PC-9 (cell line): ENCODE results near the gene PKD1L1. TPM values are rescaled to one million over a fixed set of nuclear protein-coding genes. Genes with fewer than 3 reads are reported as not detected.
"Not testable (repeated sequence)": the region's sequence is repeated elsewhere in the genome, so short reads cannot be mapped to it uniquely, and the experiment has no call there.

Experiments used
- BruUV-seq: library from RNA; stranded (reverse); fragments of 400-500 nt; replicated peaks from 2 replicates; lab custom pipeline; 2021; lab: Mats Ljungman, UMichigan
- CTCF ChIA-PET: fragments of 300-600 bp; sonication (Branson Sonifier 250); formaldehyde crosslinking; loops from one replicate; lab custom pipeline; 2022; ENCODE audit warnings: antibody characterized with exemption; lab: Charles Lee
- POLR2A ChIA-PET: fragments of 300-600 bp; sonication (Branson Sonifier 250); formaldehyde crosslinking; loops from one replicate; lab custom pipeline; 2022; ENCODE audit warnings: antibody characterized with exemption; ENCODE audit not compliant: unreplicated experiment; lab: Charles Lee
- DNase-seq, 2 experiments: peaks; one replicate each; pipeline versions ENCODE4 v3.0.0 to v3.0.0-alpha.2; 2015 to 2022; ENCODE audit warnings: mixed read lengths in 1 of 2
- H2AFZ ChIP-seq: fragments of 200-600 bp; sonication (generic); 2 replicates; pipeline ENCODE4 v1.8.1; 2017; ENCODE audit warnings: antibody characterized with exemption
- H3F3A ChIP-seq: fragments of 200-600 bp; sonication (generic); 2 replicates; pipeline ENCODE4 v1.8.1; 2017; ENCODE audit warnings: antibody characterized with exemption, mild to moderate bottlenecking, low read depth; ENCODE audit not compliant: insufficient read depth
- H3K27ac ChIP-seq: fragments of 200-600 bp; sonication (generic); 2 replicates; pipeline ENCODE4 v1.6.1; 2016; ENCODE audit warnings: mixed run types
- H3K27me3 ChIP-seq: fragments of 200-600 bp; sonication (generic); 2 replicates; pipeline ENCODE4 v1.6.1; 2016; ENCODE audit warnings: low read depth, mixed run types; ENCODE audit not compliant: insufficient read depth
- H3K36me3 ChIP-seq: fragments of 200-600 bp; sonication (generic); 2 replicates; pipeline ENCODE4 v1.6.1; 2016; ENCODE audit warnings: low read depth, mixed run types
- H3K4me1 ChIP-seq: fragments of 200-600 bp; sonication (generic); replicated peaks from 2 replicates; pipeline ENCODE4 v1.6.1; 2016; ENCODE audit warnings: mixed run types; ENCODE audit not compliant: insufficient read depth
- H3K4me2 ChIP-seq: fragments of 200-600 bp; sonication (generic); 2 replicates; pipeline ENCODE4 v1.6.1; 2017; ENCODE audit warnings: mixed run types
- H3K4me3 ChIP-seq: fragments of 200-600 bp; sonication (generic); 2 replicates; pipeline ENCODE4 v1.6.1; 2016; ENCODE audit warnings: mixed run types
- H3K79me2 ChIP-seq: fragments of 200-600 bp; sonication (generic); 2 replicates; pipeline ENCODE4 v1.6.1; 2017; ENCODE audit warnings: low read depth, mixed run types
- H3K9me2 ChIP-seq: fragments of 200-600 bp; sonication (generic); 2 replicates; pipeline ENCODE4 v1.8.1; 2017; ENCODE audit warnings: mild to moderate bottlenecking; ENCODE audit not compliant: insufficient read depth
- H3K9me3 ChIP-seq: fragments of 200-600 bp; sonication (generic); 2 replicates; pipeline ENCODE4 v1.8.1; 2016; ENCODE audit warnings: low read depth; ENCODE audit not compliant: insufficient read depth
- H4K20me1 ChIP-seq: fragments of 200-600 bp; sonication (generic); 2 replicates; pipeline ENCODE4 v1.8.1; 2017; ENCODE audit not compliant: insufficient read depth
- CTCF ChIP-seq: fragments of 200-600 bp; sonication (generic); conservative IDR thresholded peaks from 2 replicates; pipeline ENCODE4 v1.6.1; 2017; ENCODE audit warnings: mixed run types, antibody characterized with exemption, mild to moderate bottlenecking, moderate library complexity
- EZH2 ChIP-seq: fragments of 200-600 bp; sonication (generic); IDR thresholded peaks from 2 replicates; pipeline ENCODE4 v1.8.0; 2017; ENCODE audit warnings: antibody characterized with exemption, low read depth
- intact Hi-C: fragments of 100-400 bp; cut with micrococcal nuclease; formaldehyde crosslinking; loops from one replicate; pipeline ENCODE4 v1.10.0; 2022; ENCODE audit not compliant: unreplicated experiment
- total RNA-seq: library from RNA; stranded (reverse); gene quantifications from 2 replicates; pipeline ENCODE4 v1.2.3, GENCODE V29; 2021

PKD1L1 gene
- total RNA-seq, 1 experiment from 2014 or later, result 0.07 TPM

- ChIA-PET CTCF (interaction anchor here (0.6 to 2.1 kb wide), 10 partner anchors 8 to 163 kb away, joined by 3 to 17 read pairs (median 5); no protein-coding TSS in a partner anchor), POLR2A (interaction anchor here (0.5 kb wide), 1 partner anchor 357 kb away, joined by 24 read pairs; no protein-coding TSS in a partner anchor)
- no TSS peak for BruUV-seq
- Histone ChIP-seq H3K4me3 (peak overlapping the region; percentile 61), H3K4me2 (peak overlapping the region; percentile 77), H3K36me3 (no peaks in the 10 kb centered on the region), H3K79me2 (no peaks in the 10 kb centered on the region), H3K27me3 (no peaks in the 10 kb centered on the region), H3K9me2 (no peaks in the 10 kb centered on the region), H3K4me1 (peaks cover 9% of the 10 kb centered on the region), H3K27ac (peak overlapping the region; percentile 43), H3K9me3 (no peaks in the 10 kb centered on the region), H2AFZ (peak overlapping the region; percentile 78), H4K20me1 (no peaks in the 10 kb centered on the region), H3F3A (peaks cover 12% of the 10 kb centered on the region)
- TF ChIP-seq EZH2 (no peak), CTCF (peak; percentile 81)
- intact Hi-C loops, result loop anchor here (1.0 kb wide), 3 partner anchors 98 to 162 kb away; no protein-coding TSS in a partner anchor
- DNase-seq, result peak; percentile 66 to 87
Measured at GRCh38 chr7:47991741-47992311, 43.6 kb upstream of the PKD1L1 start.

GRCh38 chr7:47991270-47991669, 43.0 kb upstream of the PKD1L1 start:
- intact Hi-C loops, result loop anchor here (1.0 kb wide), 3 partner anchors 99 to 163 kb away; no protein-coding TSS in a partner anchor
- Histone ChIP-seq H3K79me2 (no peaks in the 10 kb centered on the region), H3K9me2 (no peaks in the 10 kb centered on the region), H2AFZ (peak overlapping the region; percentile 78), H3K4me3 (peak overlapping the region; percentile 61; the same call in 1 of the 2 replicates), H3K27ac (no peak overlapping the region), H4K20me1 (no peaks in the 10 kb centered on the region), H3F3A (peaks cover 12% of the 10 kb centered on the region), H3K9me3 (no peaks in the 10 kb centered on the region), H3K27me3 (no peaks in the 10 kb centered on the region), H3K4me1 (peaks cover 9% of the 10 kb centered on the region), H3K4me2 (peak overlapping the region; percentile 77), H3K36me3 (no peaks in the 10 kb centered on the region)
- no peak for DNase-seq
- POLR2A ChIA-PET, result interaction anchor here (0.5 kb wide), 1 partner anchor 356 kb away, joined by 24 read pairs; no protein-coding TSS in a partner anchor
- BruUV-seq, result no TSS peak
- no peak for TF ChIP-seq EZH2
- no peak for TF ChIP-seq CTCF
- CTCF ChIA-PET, result interaction anchor here (0.6 to 2.1 kb wide), 10 partner anchors 9 to 163 kb away, joined by 3 to 17 read pairs (median 6); no protein-coding TSS in a partner anchor

DNA sequence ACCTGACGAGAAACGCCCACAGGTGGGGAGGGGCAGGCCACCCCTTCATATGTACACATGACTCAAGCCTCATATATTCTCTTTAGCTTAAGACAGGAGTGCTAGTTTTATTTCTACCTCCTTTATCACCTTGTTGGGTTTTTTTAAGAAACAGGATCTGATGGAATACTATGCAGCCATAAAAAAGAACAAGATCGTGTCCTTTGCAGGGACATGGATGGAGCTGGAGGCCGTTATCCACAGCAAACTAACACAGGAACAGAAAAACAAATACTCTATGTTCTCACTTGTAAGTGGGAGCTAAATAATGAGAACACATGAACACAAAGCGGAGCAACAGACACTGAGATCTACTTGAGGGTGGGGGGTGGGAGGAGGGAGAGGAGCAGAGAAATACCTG, 42.3 kb upstream of the PKD1L1 start:
- Histone ChIP-seq H3K9me3 (no peaks in the 10 kb centered on the region), H4K20me1 (no peaks in the 10 kb centered on the region), H3K4me3 (no peak overlapping the region), H3F3A (peaks cover 12% of the 10 kb centered on the region), H3K4me2 (no peak overlapping the region), H3K27me3 (no peaks in the 10 kb centered on the region), H3K9me2 (no peaks in the 10 kb centered on the region), H3K27ac (no peak overlapping the region), H3K36me3 (no peaks in the 10 kb centered on the region), H3K79me2 (no peaks in the 10 kb centered on the region), H2AFZ (no peak overlapping the region), H3K4me1 (peaks cover 9% of the 10 kb centered on the region)
- BruUV-seq, result no TSS peak
- intact Hi-C loops, result no loop called here
- DNase-seq, result no peak
- TF ChIP-seq CTCF, result no peak
- no peak for TF ChIP-seq EZH2
- ChIA-PET POLR2A (no interaction called here), CTCF (interaction anchor here (0.6 to 2.1 kb wide), 2 partner anchors 100 to 120 kb away, joined by 10 to 17 read pairs; no protein-coding TSS in a partner anchor)

DNA sequence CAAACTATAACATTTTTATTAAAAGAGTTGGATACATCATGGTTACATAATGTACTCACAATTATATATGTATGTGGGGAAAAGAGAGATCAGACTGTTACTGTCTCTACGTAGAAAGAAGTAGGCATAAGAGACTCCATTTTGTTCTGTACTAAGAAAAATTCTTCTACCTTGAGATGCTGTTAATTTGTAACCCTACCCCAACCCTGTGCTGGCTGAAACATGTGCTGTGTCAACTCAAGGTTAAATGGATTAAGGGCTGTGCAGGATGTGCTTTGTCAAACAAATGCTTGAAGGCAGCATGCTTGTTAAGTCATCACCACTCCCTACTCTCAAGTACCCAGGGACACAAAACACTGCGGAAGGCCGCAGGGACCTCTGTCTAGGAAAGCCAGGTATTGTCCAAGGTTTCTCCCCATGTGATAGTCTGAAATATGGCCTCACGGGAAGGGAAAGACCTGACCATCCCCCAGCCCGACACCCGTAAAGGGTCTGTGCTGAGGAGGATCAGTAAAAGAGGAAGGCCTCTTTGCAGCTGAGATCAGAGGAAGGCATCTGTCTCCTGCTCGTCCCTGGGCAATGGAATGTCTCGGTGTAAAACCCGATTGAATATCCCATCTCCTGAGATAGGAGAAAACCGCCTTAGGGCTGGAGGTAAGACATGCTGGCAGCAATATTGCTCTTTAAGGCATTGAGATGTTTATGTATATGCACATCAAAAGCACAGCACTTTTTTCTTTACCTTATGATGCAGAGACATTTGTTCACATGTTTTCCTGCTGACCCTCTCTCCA, 41.5 kb upstream of the PKD1L1 start:
- DNase-seq, H3K4me3 ChIP-seq, H3K36me3 ChIP-seq, CTCF ChIA-PET, H3K4me1 ChIP-seq, H3K9me2 ChIP-seq, H3K27me3 ChIP-seq, H3K4me2 ChIP-seq, H4K20me1 ChIP-seq, POLR2A ChIA-PET, H3K27ac ChIP-seq, H3K79me2 ChIP-seq, H3K9me3 ChIP-seq, H2AFZ ChIP-seq, intact Hi-C loops, BruUV-seq: not testable (repeated sequence)
- H3F3A ChIP-seq, result peaks cover 12% of the 10 kb centered on the region
